Fibroblast of the aortic adventitia (primary cell): ENCODE data around the gene LSS. TPM values are rescaled to one million over a fixed set of nuclear protein-coding genes. Genes with fewer than 3 reads are reported as not detected.

Source experiments
- DNase-seq: peaks from one replicate; pipeline ENCODE4 v3.0.0-alpha.2; 2010; ENCODE audit warnings: low read depth
- H3K4me3 ChIP-seq: 2 replicates; pipeline ENCODE4 v1.5.1; 2011; ENCODE audit warnings: low read depth, mild to moderate bottlenecking, control low read depth, low read length, moderate library complexity
- CTCF ChIP-seq: IDR thresholded peaks from 2 replicates; pipeline ENCODE4 v1.5.1; 2011; ENCODE audit warnings: mild to moderate bottlenecking, low read length, control low read depth, inconsistent platforms; ENCODE audit not compliant: insufficient read depth
- total RNA-seq: library from RNA; depleted of rRNA; stranded (reverse); fragments of >200 nt; gene quantifications from 2 replicates; pipeline ENCODE4 v1.2.3, GENCODE V29; 2012; ENCODE audit warnings: low replicate concordance

Gene LSS
- total RNA-seq, 1 donor = 67.2 TPM

GRCh38 chr21:46265736-46266525 is 37.4 kb upstream of the LSS start:
- H3K4me3 ChIP-seq = no peak overlapping the region
- no peak for TF ChIP-seq CTCF
- DNase-seq = no peak

DNA sequence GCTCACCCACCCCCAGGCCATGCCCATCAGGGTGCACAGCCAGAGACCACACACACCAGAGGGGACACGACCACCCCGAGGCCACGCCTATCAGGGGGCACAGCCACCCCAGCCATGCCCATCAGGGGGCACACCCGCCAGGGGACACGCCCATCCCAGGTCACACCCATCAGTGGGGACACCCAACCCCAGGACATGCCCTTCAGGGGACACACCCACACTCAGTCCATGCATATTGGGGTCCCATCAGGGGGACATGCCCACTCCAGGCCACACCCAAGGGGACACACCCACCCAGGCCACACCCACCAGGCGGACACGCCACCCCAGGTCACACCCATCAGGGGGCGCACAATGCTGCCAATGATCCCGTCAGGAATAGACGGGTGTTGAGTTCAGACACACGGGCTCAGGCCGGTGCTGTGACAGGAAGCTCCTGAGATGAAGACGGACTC is 36.1 kb upstream of the LSS start:
- no peak for DNase-seq
- TF ChIP-seq CTCF = no peak
- H3K4me3 ChIP-seq = no peak overlapping the region

DNA sequence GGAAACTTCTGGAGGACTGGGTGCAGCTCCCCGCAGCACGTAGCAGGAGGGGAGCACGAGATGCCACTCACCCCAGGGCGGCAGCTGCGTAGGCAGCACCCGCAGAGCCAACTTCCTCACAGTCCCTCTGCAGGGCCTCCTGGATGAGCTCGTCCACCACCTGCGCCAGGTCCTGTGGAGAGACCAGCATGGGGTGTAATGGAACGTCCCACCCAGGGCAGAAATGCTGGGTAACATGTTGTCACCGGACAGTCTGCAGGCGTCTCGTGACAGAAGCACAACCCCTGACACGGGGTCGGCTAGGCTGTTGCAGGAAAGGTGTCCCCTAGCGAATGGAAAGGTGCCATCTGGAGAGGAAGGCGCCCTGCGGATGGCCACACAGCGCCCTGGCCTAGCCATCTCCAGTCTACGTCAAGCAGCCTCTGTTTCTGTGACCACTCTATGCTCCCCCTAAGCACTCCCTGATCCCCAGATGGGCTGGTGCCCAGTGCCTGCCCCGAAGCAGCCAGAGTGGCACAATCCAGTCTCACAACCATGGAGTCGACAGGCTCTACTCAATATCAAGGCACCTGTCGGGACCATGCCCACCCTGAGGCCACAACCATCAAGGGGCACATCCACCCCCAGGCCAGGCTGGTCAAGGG is 35.6 kb upstream of the LSS start:
- no peak for TF ChIP-seq CTCF
- DNase-seq = no peak
- H3K4me3 ChIP-seq = no peak overlapping the region

GRCh38 chr21:46256501-46256994 is 28.0 kb upstream of the LSS start:
- no peak for TF ChIP-seq CTCF
- H3K4me3 ChIP-seq = no peak overlapping the region
- no peak for DNase-seq

GRCh38 chr21:46255758-46256337 is 27.3 kb upstream of the LSS start:
- DNase-seq = no peak
- TF ChIP-seq CTCF = no peak
- H3K4me3 ChIP-seq = no peak overlapping the region

DNA sequence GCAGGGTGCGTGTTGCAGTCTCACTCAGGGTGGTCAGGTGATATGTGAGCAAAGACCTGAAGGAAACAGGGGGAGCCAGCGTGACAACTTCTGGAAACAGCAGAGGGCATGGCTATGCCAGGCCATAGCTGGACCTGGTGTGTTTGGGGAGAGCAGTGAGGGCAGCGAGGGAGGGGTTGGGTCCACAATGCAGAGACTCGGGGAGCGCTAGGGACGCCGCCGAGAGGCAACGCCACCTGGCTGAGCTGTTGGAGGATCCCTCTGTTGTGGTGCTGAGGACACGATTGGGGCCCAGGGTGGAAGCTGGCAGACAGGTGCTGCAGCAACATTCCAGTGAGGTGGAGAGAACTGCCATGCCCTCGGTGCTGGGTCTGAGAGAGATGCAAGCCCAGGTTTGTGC is 26.6 kb upstream of the LSS start:
- H3K4me3 ChIP-seq = no peak overlapping the region
- DNase-seq = no peak
- TF ChIP-seq CTCF = no peak
